GM12892 (cell line): ENCODE data around the gene C1GALT1C1. TPM values are rescaled to one million over a fixed set of nuclear protein-coding genes. Genes with fewer than 3 reads are reported as not detected.
"Not testable (repeated sequence)": the region's sequence is repeated elsewhere in the genome, so short reads cannot be mapped to it uniquely, and the experiment has no call there.

Experiments used
- DNase-seq: peaks from one replicate; pipeline ENCODE4 v3.0.0; 2011; ENCODE audit not compliant: insufficient read length
- FAIRE-seq: peaks from 2 replicates; lab custom pipeline; 2011; peaks lifted over from hg19 to GRCh38; lab: Jason Lieb, UNC
- POLR2A ChIP-seq: IDR thresholded peaks from 2 replicates; pipeline ENCODE4 v1.6.1; 2011; ENCODE audit warnings: low read depth, low read length, control low read depth
- POLR2AphosphoS5 ChIP-seq: IDR thresholded peaks from 2 replicates; pipeline ENCODE4 v1.6.1; 2011; ENCODE audit warnings: low read depth, low read length, control low read depth
- TAF1 ChIP-seq: IDR thresholded peaks from 2 replicates; pipeline ENCODE4 v1.6.1; 2011; ENCODE audit warnings: low read depth, mild to moderate bottlenecking, control low read depth, low read length, borderline replicate concordance
- polyA plus RNA-seq: library from polyadenylated mRNA; unstranded; fragments of >200 nt; gene quantifications from one replicate; pipeline ENCODE4 v1.2.1, GENCODE V29; 2012; ENCODE audit warnings: missing spikeins, inconsistent platforms; ENCODE audit not compliant: missing spikeins

Gene C1GALT1C1
- polyA plus RNA-seq, result 15.9 TPM

- peak; percentile 95 for FAIRE-seq
- DNase-seq, result peak; percentile 50
- peak; percentile 48 for TF ChIP-seq TAF1
- TF ChIP-seq POLR2A, result no peak; the same call in 1 of the 2 replicates
- peak; percentile 70 for TF ChIP-seq POLR2AphosphoS5
Observed at GRCh38 chrX:120629667-120630537, at the start of gene C1GALT1C1. Gene C1GALT1C1 (minus strand): TSS chrX:120630054. CDS start chrX:120627166, 2,888 bp downstream.

GRCh38 chrX:120677004-120677652 lies 47.3 kb upstream of the C1GALT1C1 start:
- TF ChIP-seq POLR2A (no peak), TAF1 (no peak), POLR2AphosphoS5 (no peak)
- no peak for DNase-seq
- FAIRE-seq, result no peak

- no peak for FAIRE-seq
- no peak for TF ChIP-seq POLR2A
- no peak for TF ChIP-seq TAF1
- TF ChIP-seq POLR2AphosphoS5, result no peak
- no peak for DNase-seq
Observed at GRCh38 chrX:120672841-120673530, 43.1 kb upstream of the C1GALT1C1 start.

- TF ChIP-seq TAF1, result no peak
- no peak for FAIRE-seq
- DNase-seq, result no peak
Observed at GRCh38 chrX:120672389-120672788, 42.5 kb upstream of the C1GALT1C1 start.

- FAIRE-seq (no peak), DNase-seq (no peak)
- no peak for TF ChIP-seq POLR2A
- no peak for TF ChIP-seq TAF1
- TF ChIP-seq POLR2AphosphoS5, result no peak
Observed at GRCh38 chrX:120671963-120672362, 42.1 kb upstream of the C1GALT1C1 start.

GRCh38 chrX:120668357-120668756 lies 38.5 kb upstream of the C1GALT1C1 start:
- no peak for TF ChIP-seq POLR2A
- DNase-seq, result no peak
- FAIRE-seq, result no peak

- not testable (repeated sequence) for DNase-seq, FAIRE-seq
Observed at GRCh38 chrX:120664535-120664934, 34.7 kb upstream of the C1GALT1C1 start.

GRCh38 chrX:120664081-120664480 lies 34.2 kb upstream of the C1GALT1C1 start:
- DNase-seq (no peak), FAIRE-seq (no peak)
- no peak for TF ChIP-seq POLR2AphosphoS5
- TF ChIP-seq POLR2A, result no peak
- TF ChIP-seq TAF1, result no peak

GRCh38 chrX:120662662-120663061 lies 32.8 kb upstream of the C1GALT1C1 start:
- TF ChIP-seq POLR2A (no peak), TAF1 (no peak), POLR2AphosphoS5 (no peak)
- DNase-seq, result no peak
- no peak for FAIRE-seq

- TF ChIP-seq TAF1, result no peak
- TF ChIP-seq POLR2A, result no peak
- no peak for TF ChIP-seq POLR2AphosphoS5
- DNase-seq, result no peak
Observed at GRCh38 chrX:120660637-120661036, 30.8 kb upstream of the C1GALT1C1 start.

GRCh38 chrX:120653000-120653399 lies 23.1 kb upstream of the C1GALT1C1 start:
- FAIRE-seq, result no peak
- no peak for DNase-seq
- TF ChIP-seq POLR2AphosphoS5 (no peak), TAF1 (no peak), POLR2A (no peak)

More at GRCh38 chrX:120660637-120661036, 30.8 kb upstream of the C1GALT1C1 start:
- no peak for FAIRE-seq

GRCh38 chrX:120652256-120652655 lies 22.4 kb upstream of the C1GALT1C1 start:
- not testable (repeated sequence) for FAIRE-seq, DNase-seq
